VCaP (cell line): Measurements from ENCODE around the gene NR2E3.

Experiments
- H3K27ac ChIP-seq: fragments of 450-650 bp; 2 replicates; pipeline ENCODE4 v1.5.1; 2017
- CTCF ChIP-seq: fragments of 450-650 bp; conservative IDR thresholded peaks from 2 replicates; pipeline ENCODE4 v1.5.1; 2017; ENCODE audit warnings: mild to moderate bottlenecking, moderate library complexity

The NR2E3 gene

GRCh38 chr15:71792521-71792920 is 17.8 kb upstream of the NR2E3 start:
- no peak for TF ChIP-seq CTCF
- no peak overlapping the region for H3K27ac ChIP-seq

GRCh38 chr15:71798641-71799040 is 11.7 kb upstream of the NR2E3 start:
- no peak overlapping the region for H3K27ac ChIP-seq
- no peak for TF ChIP-seq CTCF

- no peak overlapping the region; the same call in 1 of the 2 replicates for H3K27ac ChIP-seq
- no peak for TF ChIP-seq CTCF
These were observed 10.2 kb upstream of the NR2E3 start for GRCh38 chr15:71800190-71800589.

GRCh38 chr15:71800835-71801745 is 9.3 kb upstream of the NR2E3 start:
- peak; percentile 93 for TF ChIP-seq CTCF

GRCh38 chr15:71801935-71802655 is 8.3 kb upstream of the NR2E3 start:
- no peak for TF ChIP-seq CTCF
- no peak overlapping the region for H3K27ac ChIP-seq

More at GRCh38 chr15:71800835-71801745, 9.3 kb upstream of the NR2E3 start:
- H3K27ac ChIP-seq: no peak overlapping the region; the same call in 1 of the 2 replicates

GRCh38 chr15:71802770-71803169 is 7.6 kb upstream of the NR2E3 start:
- peak; percentile 65 for TF ChIP-seq CTCF
- no peak overlapping the region for H3K27ac ChIP-seq

- TF ChIP-seq CTCF: no peak
- H3K27ac ChIP-seq: no peak overlapping the region
These were observed 6.1 kb upstream of the NR2E3 start for GRCh38 chr15:71804226-71804625.
